Lung (tissue), 12 donors: ENCODE results near the gene TENT5A. TPM values are rescaled to one million over a fixed set of nuclear protein-coding genes. Genes with fewer than 3 reads are reported as not detected.

Source experiments
- ATAC-seq: fragments of 200-7000 bp; cut with Tn5 transposase; one replicate; pipeline ENCODE4 v1.9.1; 2020; ENCODE audit warnings: moderate number of reproducible peaks; ENCODE audit not compliant: insufficient read depth, low FRiP score
- DNase-seq, 3 donors: peaks; one replicate each; pipeline ENCODE4 v3.0.0-alpha.2; 2013 to 2017
- H3K27ac ChIP-seq, 2 donors: one replicate each; pipeline ENCODE4 v1.5.1; 2013; ENCODE audit warnings: mild to moderate bottlenecking in 2 of 2, moderate library complexity in 2 of 2, control low read depth in 1 of 2, inconsistent platforms in 1 of 2, low read depth in 1 of 2, low read length in 1 of 2
- H3K27me3 ChIP-seq, 3 donors: one replicate each; pipeline ENCODE4 v1.5.1; 2013; ENCODE audit warnings: low read length in 2 of 3; ENCODE audit not compliant: control insufficient read depth in 3 of 3, insufficient read depth in 3 of 3
- H3K36me3 ChIP-seq, 4 donors: one replicate each; pipeline ENCODE4 v1.5.1; 2013; ENCODE audit warnings: low read length in 4 of 4, mild to moderate bottlenecking in 1 of 4, moderate library complexity in 1 of 4; ENCODE audit not compliant: control insufficient read depth in 4 of 4, insufficient read depth in 4 of 4
- H3K4me1 ChIP-seq, 5 donors: one replicate each; pipeline ENCODE4 v1.5.1; 2013; ENCODE audit warnings: low read length in 5 of 5, mild to moderate bottlenecking in 2 of 5, moderate library complexity in 1 of 5; ENCODE audit not compliant: control insufficient read depth in 5 of 5, insufficient read depth in 5 of 5
- H3K4me3 ChIP-seq: one replicate; pipeline ENCODE4 v1.5.1; 2013; ENCODE audit warnings: mild to moderate bottlenecking, control low read depth, moderate library complexity
- H3K9ac ChIP-seq, 2 donors: one replicate each; pipeline ENCODE4 v1.5.1; 2013; ENCODE audit warnings: low read length in 2 of 2, control low read depth in 1 of 2; ENCODE audit not compliant: insufficient read depth in 1 of 2
- H3K9me3 ChIP-seq, 4 donors: one replicate each; pipeline ENCODE4 v1.5.1; 2013; ENCODE audit warnings: low read length in 3 of 4, mild to moderate bottlenecking in 1 of 4, moderate library complexity in 1 of 4; ENCODE audit not compliant: control insufficient read depth in 4 of 4, insufficient read depth in 3 of 4
- CTCF ChIP-seq: IDR thresholded peaks from 2 replicates; pipeline ENCODE4 v1.5.1; 2012; ENCODE audit warnings: mild to moderate bottlenecking; ENCODE audit errors: control extremely low read depth, extremely low read depth
- WGBS, 2 donors: extraction: QIAGEN DNeasy Blood & Tissue Kit; methylation state at CpG; one replicate each; pipeline ENCODE4 v1.1.7; 2013; 5-methylcytosine and 5-hydroxymethylcytosine counted together
- polyA plus RNA-seq, 2 donors: library from polyadenylated mRNA; stranded (reverse); fragments of 200-250 nt; gene quantifications; one replicate each; pipeline ENCODE4 v1.2.1, GENCODE V29; 2013
- total RNA-seq, 2 donors: library from RNA; depleted of rRNA in 1 of 2; stranded (reverse); fragments of >200 nt in 1 of 2; gene quantifications; one replicate each; pipeline ENCODE4 v1.2.1, GENCODE V29; 2014 to 2021
- donor health status: control.
- donor health status: control.
- donor health status: Bipolar disorder and iron deficiency.
- donor health status: healthy.
- donor health status: DM: yes; HTN: yes; CAD: no.

TENT5A gene
- total and polyA plus RNA-seq, 4 donors: 3.7 to 29.8 (median 9.1) TPM

GRCh38 chr6:81739230-81740195, 13.0 kb downstream of the TENT5A start:
- DNase-seq (no peak), ATAC-seq (no peak)
- Histone ChIP-seq H3K36me3 (no peaks in the 10 kb centered on the region), H3K27ac (no peak overlapping the region), H3K9ac (no peak overlapping the region), H3K4me1 (peaks cover 0 to 8% (median 0%) of the 10 kb centered on the region in 5 donors), H3K4me3 (no peak overlapping the region), H3K27me3 (no peaks in the 10 kb centered on the region), H3K9me3 (no peaks in the 10 kb centered on the region)
- 74 to 87% methylated on average over 6 of the region's 6 CpGs for WGBS, 2 donors
- no peak for TF ChIP-seq CTCF

GRCh38 chr6:81736428-81736827, 16.1 kb downstream of the TENT5A start:
- Histone ChIP-seq H3K27ac (no peak overlapping the region), H3K9ac (no peak overlapping the region), H3K4me1 (peaks cover 0 to 17% (median 0%) of the 10 kb centered on the region in 5 donors), H3K4me3 (no peak overlapping the region), H3K9me3 (no peaks in the 10 kb centered on the region), H3K27me3 (no peaks in the 10 kb centered on the region), H3K36me3 (no peaks in the 10 kb centered on the region)
- TF ChIP-seq CTCF: no peak
- ATAC-seq: no peak
- DNase-seq: no peak

- Histone ChIP-seq H3K27me3 (no peaks in the 10 kb centered on the region), H3K4me3 (no peak overlapping the region), H3K36me3 (no peaks in the 10 kb centered on the region), H3K4me1 (peaks cover 0 to 17% (median 0%) of the 10 kb centered on the region in 5 donors), H3K9ac (no peak overlapping the region), H3K27ac (no peak overlapping the region), H3K9me3 (no peaks in the 10 kb centered on the region)
- 74 to 90% methylated on average over 1 of the region's 1 CpG for WGBS, 2 donors
- no peak for DNase-seq
- TF ChIP-seq CTCF: no peak
- ATAC-seq: no peak
Observed at GRCh38 chr6:81735756-81736380, 16.6 kb downstream of the TENT5A start.
